Keratinocyte (primary cell): ENCODE measurements around the gene OR7A17. TPM values are rescaled to one million over a fixed set of nuclear protein-coding genes. Genes with fewer than 3 reads are reported as not detected.

ENCODE experiments used
- DNase-seq: peaks from one replicate; pipeline ENCODE4 v3.0.0-alpha.2; 2011; ENCODE audit warnings: low read depth, missing footprints, low spot score
- FAIRE-seq: peaks from 2 replicates; lab custom pipeline; 2011; peaks lifted over from hg19 to GRCh38; lab: Jason Lieb, UNC
- H2AFZ ChIP-seq: 2 replicates; pipeline ENCODE4 v1.6.0; 2012; ENCODE audit warnings: low read length, control low read depth, inconsistent platforms; ENCODE audit not compliant: control insufficient read depth
- H3K27ac ChIP-seq: 2 replicates; pipeline ENCODE4 v1.5.1; 2011; ENCODE audit warnings: low read length; ENCODE audit not compliant: control insufficient read depth, insufficient read depth
- H3K27me3 ChIP-seq: 3 replicates; pipeline ENCODE4 v1.6.0; 2011; ENCODE audit warnings: low read length; ENCODE audit not compliant: control insufficient read depth, insufficient read depth; ENCODE audit errors: extremely low read depth
- H3K36me3 ChIP-seq, 2 experiments: 2 replicates in 1 of 2; 3 replicates in 1 of 2; pipeline ENCODE4 v1.5.1; 2011; ENCODE audit warnings: low read length in 2 of 2, mild to moderate bottlenecking in 1 of 2; ENCODE audit not compliant: control insufficient read depth in 2 of 2, insufficient read depth in 2 of 2; ENCODE audit errors: extremely low read depth in 1 of 2
- H3K4me1 ChIP-seq: 3 replicates; pipeline ENCODE4 v1.5.1; 2011; ENCODE audit warnings: low read length; ENCODE audit not compliant: control insufficient read depth, insufficient read depth; ENCODE audit errors: extremely low read depth
- H3K4me2 ChIP-seq: 3 replicates; pipeline ENCODE4 v1.6.0; 2011; ENCODE audit warnings: low read depth, low read length; ENCODE audit not compliant: control insufficient read depth, insufficient read depth; ENCODE audit errors: extremely low read depth
- H3K4me3 ChIP-seq, 3 experiments: fragments of 200-600 bp in 1 of 3; sonication (generic) in 1 of 3; 2 replicates in 2 of 3; 3 replicates in 1 of 3; pipeline ENCODE4 v1.5.1; 2011 to 2016; ENCODE audit warnings: low read length in 3 of 3, mild to moderate bottlenecking in 3 of 3, control low read depth in 2 of 3, inconsistent platforms in 1 of 3, low read depth in 1 of 3, mixed read lengths in 1 of 3, mixed run types in 1 of 3, moderate library complexity in 1 of 3; ENCODE audit not compliant: control insufficient read depth in 2 of 3, insufficient read depth in 2 of 3; ENCODE audit errors: extremely low read depth in 1 of 3
- H3K79me2 ChIP-seq: 2 replicates; pipeline ENCODE4 v1.6.0; 2012; ENCODE audit warnings: low read length; ENCODE audit not compliant: control insufficient read depth, insufficient read depth
- H3K9ac ChIP-seq: 3 replicates; pipeline ENCODE4 v1.6.0; 2011; ENCODE audit warnings: low read length; ENCODE audit not compliant: control insufficient read depth, insufficient read depth; ENCODE audit errors: extremely low read depth
- H3K9me1 ChIP-seq: 3 replicates; pipeline ENCODE4 v1.6.0; 2011; ENCODE audit warnings: low read length; ENCODE audit not compliant: control insufficient read depth, insufficient read depth; ENCODE audit errors: extremely low read depth
- H3K9me3 ChIP-seq: 2 replicates; pipeline ENCODE4 v1.5.1; 2012; ENCODE audit warnings: low read depth, low read length; ENCODE audit not compliant: control insufficient read depth
- H4K20me1 ChIP-seq: 3 replicates; pipeline ENCODE4 v1.6.0; 2011; ENCODE audit warnings: low read length; ENCODE audit not compliant: control insufficient read depth, insufficient read depth; ENCODE audit errors: extremely low read depth
- CTCF ChIP-seq, 3 experiments: IDR thresholded peaks in 1 of 3; conservative IDR thresholded peaks in 1 of 3; optimal IDR thresholded peaks in 1 of 3; 2 replicates in 2 of 3; 3 replicates in 1 of 3; pipeline versions ENCODE3 to v1.5.1; 2011; ENCODE audit warnings: low read length in 3 of 3, mild to moderate bottlenecking in 3 of 3, moderate library complexity in 2 of 3, control low read depth in 1 of 3, inconsistent platforms in 1 of 3; ENCODE audit not compliant: insufficient read depth in 2 of 3; ENCODE audit errors: extremely low read depth in 1 of 3
- EZH2 ChIP-seq: IDR thresholded peaks from one replicate; pipeline ENCODE4 v1.6.1; 2012; ENCODE audit warnings: inconsistent platforms, mild to moderate bottlenecking, low read length, moderate library complexity
- dilution Hi-C: fragments of 300-500 bp; cut with MboI; formaldehyde crosslinking; loops from one replicate; pipeline ENCODE4 v1.7.0; 2020; ENCODE audit warnings: low sequenced_read_pairs; ENCODE audit not compliant: extremely low pct_ligation_motif_present
- polyA plus RNA-seq, 5 experiments: library from polyadenylated mRNA; depleted of rRNA in 3 of 5; stranded (reverse) in 3 of 5; stranded (forward) in 1 of 5; unstranded in 1 of 5; fragments of >200 nt; gene quantifications; 1 replicate in 1 of 5; 2 replicates in 3 of 5; 3 replicates in 1 of 5; pipeline versions ENCODE4 v1.2.1 to v1.2.3, GENCODE V29; 2011 to 2012; ENCODE audit warnings: missing spikeins in 2 of 5, low read depth in 1 of 5, low replicate concordance in 1 of 5

The OR7A17 gene
- polyA plus RNA-seq, 1 donor (not counting 4 experiments of a cell fraction or from before 2014, with no cell fraction given) = not detected

- no peak for FAIRE-seq
- DNase-seq = no peak
These were observed 20.8 kb upstream of the OR7A17 start for GRCh38 chr19:14906711-14907110.

GRCh38 chr19:14901675-14902260 lies 15.8 kb upstream of the OR7A17 start:
- TF ChIP-seq CTCF (optimal IDR thresholded peaks at IDR 0.05 in 1 of 3, IDR thresholded peaks at IDR 0.05 in 1 of 3, conservative IDR thresholded peaks at IDR 0.05 in 1 of 3; ENCODE audit: extremely low read depth in 1 of 3, insufficient read depth in 2 of 3, low read length in 3 of 3) (no peak), EZH2 (no peak)
- H3K27ac ChIP-seq = no peak overlapping the region
- H3K4me3 ChIP-seq = no peak overlapping the region

More at GRCh38 chr19:14906711-14907110, 20.8 kb upstream of the OR7A17 start:
- H3K79me2 ChIP-seq = no peaks in the 10 kb centered on the region
- H3K9me1 ChIP-seq = no peaks in the 10 kb centered on the region
- H3K36me3 ChIP-seq = no peaks in the 10 kb centered on the region
- no peak overlapping the region for H3K9ac ChIP-seq
- H4K20me1 ChIP-seq = no peaks in the 10 kb centered on the region
- no peaks in the 10 kb centered on the region for H3K4me1 ChIP-seq
- H3K27me3 ChIP-seq = no peaks in the 10 kb centered on the region
- H3K4me3 ChIP-seq = no peak overlapping the region
- H3K27ac ChIP-seq = no peak overlapping the region
- no peak overlapping the region for H2AFZ ChIP-seq
- no peak overlapping the region for H3K4me2 ChIP-seq
- dilution Hi-C loops = no loop called here
- H3K9me3 ChIP-seq = no peaks in the 10 kb centered on the region
- TF ChIP-seq EZH2 = no peak
- no peak for TF ChIP-seq CTCF (optimal IDR thresholded peaks at IDR 0.05 in 1 of 3, IDR thresholded peaks at IDR 0.05 in 1 of 3, conservative IDR thresholded peaks at IDR 0.05 in 1 of 3; ENCODE audit: extremely low read depth in 1 of 3, insufficient read depth in 2 of 3, low read length in 3 of 3)

More at GRCh38 chr19:14901675-14902260, 15.8 kb upstream of the OR7A17 start:
- Histone ChIP-seq H3K36me3 (no peaks in the 10 kb centered on the region), H3K4me2 (no peak overlapping the region), H4K20me1 (no peaks in the 10 kb centered on the region), H3K9ac (no peak overlapping the region), H2AFZ (no peak overlapping the region), H3K9me1 (no peaks in the 10 kb centered on the region), H3K9me3 (no peaks in the 10 kb centered on the region), H3K27me3 (no peaks in the 10 kb centered on the region), H3K79me2 (no peaks in the 10 kb centered on the region), H3K4me1 (no peaks in the 10 kb centered on the region)
- dilution Hi-C loops = no loop called here
- FAIRE-seq (no peak), DNase-seq (no peak)
